ENCODE results near the gene TAB2.
A peak's percentile ranks its signal among the peaks of the same experiment; 100 is the strongest.
"Not testable (repeated sequence)": the region's sequence is repeated elsewhere in the genome, so short reads cannot be mapped to it uniquely, and the experiment has no call there.

Gene TAB2

DNA sequence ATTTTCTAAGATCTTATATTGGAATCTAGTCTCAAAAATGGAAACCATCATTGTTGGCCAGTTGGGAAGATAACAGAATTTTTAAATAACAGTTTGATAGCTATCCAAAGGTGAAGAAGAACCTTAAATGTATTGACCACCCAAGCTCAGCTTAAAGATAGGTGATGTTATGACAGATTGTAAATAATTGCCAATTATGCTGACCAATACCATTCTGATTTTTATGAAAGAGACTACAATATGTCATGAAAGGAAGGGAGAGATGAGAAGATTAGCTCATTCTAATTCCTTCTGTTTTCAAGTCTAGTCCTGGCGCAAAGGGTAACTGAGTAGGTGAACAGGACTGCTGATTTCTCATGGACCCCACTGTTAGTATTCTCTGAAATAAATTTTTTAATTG, 5.7 kb upstream of the TAB2 start:
- ATAC-seq: no peak
- DNase-seq: no peak

DNA sequence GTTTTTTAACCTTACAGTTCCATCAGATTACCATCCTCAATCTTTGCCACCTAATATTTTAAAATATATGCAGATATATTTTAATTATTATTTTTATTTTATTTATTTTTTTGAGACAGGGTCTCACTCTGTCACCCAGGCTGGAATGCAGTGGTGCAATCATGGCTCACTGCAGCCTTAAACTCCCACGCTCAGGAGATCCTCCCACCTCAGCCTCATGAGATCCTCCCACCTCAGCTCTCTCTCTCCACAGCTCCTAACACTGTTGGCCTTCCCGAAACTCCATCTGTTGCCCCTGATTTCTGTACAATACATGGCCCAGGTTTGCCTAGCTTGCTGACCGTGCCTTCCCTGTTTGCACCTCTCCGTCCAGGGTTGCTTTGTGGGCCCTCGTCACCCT, 4.4 kb upstream of the TAB2 start:
- DNase-seq: no peak
- no peak for ATAC-seq

DNA sequence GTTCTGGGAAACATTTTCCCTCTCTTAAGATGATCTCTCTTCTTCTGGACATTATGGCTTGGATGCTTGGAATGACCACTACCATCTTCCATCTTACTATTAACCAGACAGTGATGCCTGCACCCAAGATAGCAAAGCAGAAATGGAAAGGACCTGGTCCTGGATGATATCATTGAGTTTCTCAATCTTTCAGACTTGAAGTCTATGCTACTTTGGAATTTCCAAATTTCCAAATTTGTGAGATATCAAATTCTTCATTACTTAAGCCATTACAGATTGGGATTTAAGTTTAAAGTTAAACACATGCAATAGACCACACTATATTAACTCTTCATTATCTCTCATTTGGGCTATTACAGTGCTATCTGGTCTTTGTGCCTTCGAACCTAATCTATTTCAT, 3.7 kb upstream of the TAB2 start:
- no peak for DNase-seq
- ATAC-seq: no peak

DNA sequence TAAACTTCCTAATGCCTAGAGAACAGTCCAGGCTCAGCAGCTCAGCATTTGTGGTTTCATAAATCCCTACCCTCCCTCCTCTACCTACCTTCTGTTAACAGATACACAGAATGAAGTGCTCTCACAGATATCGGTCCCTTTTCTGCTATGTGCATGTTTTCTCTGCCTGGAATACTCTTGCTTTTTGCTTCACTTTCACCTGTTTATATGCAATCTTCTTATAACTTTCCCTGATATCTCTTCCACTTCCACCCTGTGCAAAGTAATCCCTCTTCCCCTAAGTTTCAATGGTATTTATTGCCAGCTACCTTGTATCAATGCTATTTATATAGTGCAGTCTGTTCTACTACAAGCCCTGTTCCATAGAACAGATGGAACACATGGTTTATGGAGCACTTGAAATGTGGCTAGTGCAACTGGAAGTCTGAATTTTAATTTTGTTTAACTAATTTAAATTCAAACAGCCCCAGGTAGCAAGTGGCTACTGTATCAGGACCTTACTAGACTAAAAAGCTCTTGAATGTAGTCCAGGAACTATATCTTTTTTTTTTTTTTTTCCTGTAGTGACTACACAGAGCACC, 3.1 kb upstream of the TAB2 start:
- no peak for DNase-seq
- no peak for ATAC-seq

DNA sequence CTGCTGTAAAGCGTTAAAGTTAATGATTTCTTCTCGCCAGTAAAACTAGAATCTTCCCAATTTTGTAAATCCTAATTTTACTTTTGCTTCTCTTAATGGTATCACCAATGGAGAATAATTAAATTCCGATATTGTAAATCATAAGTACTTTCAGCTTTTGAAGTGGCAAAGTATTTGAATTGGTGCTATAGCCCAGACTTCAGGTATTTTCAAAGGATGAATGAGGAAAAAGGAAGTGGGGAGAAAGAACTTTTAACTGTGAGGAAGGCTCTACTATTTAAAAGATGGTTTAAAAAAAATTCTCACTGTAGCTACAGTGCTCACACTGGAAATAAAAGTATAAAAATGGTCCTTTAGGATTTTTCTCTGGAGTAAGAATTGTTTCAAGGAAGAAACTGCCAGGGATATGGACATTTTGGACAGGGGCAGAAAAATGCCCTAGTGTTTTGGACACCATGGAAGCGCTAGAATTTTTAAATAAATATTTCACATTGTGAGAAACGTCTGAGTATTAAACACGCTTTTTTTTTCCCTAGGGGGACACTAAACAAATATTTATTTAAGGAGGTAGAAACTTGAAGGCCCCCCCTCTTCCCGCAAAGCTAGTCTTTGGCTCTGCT, 1.3 kb upstream of the TAB2 start:
- ATAC-seq (no peak), DNase-seq (no peak)

DNA sequence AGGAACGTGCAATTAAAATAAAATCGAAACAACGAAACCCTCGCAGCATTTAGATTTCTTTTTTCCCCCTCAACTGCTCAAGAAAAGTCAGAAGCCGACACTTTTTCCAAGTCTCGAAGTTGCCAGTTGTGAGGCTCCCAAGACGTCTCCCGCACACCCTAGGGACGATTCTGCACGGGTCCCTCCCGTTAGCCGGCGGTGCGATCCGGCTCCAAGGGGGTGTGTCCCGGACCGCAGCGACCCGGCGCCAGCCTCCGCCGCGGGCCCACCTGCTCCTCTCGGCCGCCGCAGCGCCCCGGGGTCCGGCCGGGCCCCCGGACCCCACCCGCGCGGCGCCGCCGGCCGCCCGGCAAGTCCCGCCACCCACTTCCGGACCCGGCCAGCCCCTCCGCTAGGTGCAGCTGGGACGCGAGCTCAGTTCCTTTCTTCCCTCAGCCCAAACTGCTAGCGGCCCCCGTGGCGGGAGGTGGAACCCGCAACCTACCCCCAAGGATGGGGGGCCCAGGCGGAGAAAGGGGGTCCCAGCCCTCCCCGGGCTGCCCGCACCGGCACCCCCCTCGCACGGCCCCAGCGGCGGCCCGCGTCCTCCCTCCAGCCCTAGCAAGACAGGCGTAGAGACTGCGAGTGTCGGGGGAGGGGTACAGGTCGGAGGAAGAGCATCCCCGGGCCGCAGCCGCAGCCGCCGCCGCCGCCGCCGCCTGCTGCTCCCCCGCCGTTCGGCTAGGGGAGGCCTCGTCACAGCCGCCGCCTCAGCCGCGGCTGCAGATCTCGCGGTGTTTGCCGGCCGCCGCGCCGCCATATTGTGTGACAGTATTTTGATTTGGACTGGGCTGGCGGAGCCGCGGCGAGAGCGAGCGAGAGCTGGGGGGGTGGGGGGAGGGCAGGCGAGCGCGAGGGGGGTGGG, 520 bp upstream of the TAB2 start:
- ATAC-seq (peak; percentile 71), DNase-seq (peak; percentile 87)

DNA sequence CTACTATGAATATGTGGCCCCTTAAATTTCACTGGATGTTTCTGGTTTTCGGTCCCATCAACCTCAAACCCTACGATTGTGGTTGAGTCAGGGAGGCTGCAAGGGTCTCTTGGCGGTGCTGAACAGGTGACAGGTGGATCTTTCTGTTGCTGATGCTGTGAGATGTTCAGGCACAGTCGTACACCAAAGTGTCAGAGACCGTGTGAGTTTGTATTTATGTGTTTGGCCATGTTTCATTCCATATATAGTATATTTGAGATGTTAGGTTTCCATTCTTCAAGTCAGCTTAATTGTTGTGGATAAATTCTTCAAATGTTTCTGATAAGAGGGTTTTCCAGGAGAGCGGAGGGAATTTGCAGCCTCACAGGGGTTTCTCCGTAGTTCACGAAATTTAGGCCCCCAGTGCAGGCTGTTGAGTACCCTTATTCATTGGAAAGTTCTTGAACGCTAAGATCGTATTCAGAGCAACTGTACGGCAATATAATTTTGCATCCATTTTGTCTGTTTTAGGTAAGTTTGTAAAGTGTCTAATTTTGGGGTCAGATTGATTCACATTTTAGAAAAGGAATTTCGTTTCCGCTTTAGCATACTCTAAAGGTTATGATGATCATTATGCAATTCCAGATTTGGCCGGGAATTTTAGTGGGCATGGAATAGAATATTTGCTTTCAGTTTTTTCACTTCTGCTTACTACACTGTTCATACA, 1.2 kb downstream of the TAB2 start:
- ATAC-seq (peak; percentile 47), DNase-seq (no peak)

DNA sequence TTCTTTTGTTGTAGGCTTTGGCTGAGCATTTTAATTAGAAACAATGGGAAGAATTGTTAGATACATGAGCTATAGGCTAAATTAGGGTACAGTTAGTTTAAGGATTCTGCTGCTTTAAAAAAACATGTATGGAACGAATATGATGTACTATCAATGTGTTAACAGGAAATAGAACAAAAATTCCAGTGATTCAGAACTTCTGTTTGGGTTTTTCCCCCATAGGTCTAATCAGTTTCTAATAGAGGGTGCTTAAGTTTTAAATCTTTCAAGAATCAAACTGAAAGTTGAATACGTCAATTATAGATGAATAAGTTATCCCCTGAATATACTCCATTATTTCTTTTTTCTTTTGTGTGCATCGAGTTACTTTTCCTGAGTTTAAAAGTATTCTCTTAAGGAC, 1.9 kb downstream of the TAB2 start:
- peak; percentile 16 for ATAC-seq
- DNase-seq: no peak

DNA sequence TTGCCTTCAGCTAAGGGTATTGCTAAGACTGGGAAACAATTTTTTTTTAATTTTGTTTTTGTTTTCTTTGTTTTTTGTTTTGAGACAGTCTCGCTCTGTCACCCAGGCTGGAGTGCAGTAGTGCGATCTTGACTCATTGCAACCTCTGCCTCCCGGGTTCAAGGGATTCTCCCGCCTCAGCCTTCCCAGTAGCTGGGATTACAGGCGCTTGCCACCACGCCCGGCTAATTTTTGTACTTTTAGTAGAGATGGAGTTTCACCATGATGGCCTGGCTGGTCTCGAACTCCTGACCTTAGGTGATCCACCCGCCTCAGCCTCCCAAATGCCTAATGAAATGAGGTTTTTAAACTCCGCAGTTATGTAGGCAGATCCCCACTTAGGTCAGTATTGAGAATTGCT, 2.5 kb downstream of the TAB2 start:
- peak; percentile 38 for DNase-seq
- not testable (repeated sequence) for ATAC-seq

DNA sequence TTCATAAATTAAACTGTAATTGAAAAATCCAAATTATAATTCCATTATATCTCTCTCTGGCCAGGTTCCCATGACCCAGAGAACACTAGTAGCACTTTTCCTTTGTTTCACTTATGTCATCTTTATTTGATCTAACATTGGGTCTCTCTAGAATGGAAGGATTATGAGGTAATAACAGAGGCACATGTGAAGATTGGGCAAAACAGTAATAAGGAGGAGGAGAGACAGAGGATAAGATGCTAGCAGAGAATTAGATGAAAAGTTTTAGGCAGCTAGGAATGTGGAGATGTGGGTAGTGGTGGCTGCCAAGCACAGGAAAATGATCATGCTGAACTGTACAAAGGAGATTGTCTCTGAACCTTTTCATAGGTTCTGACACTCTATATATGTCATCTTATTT, 3.3 kb downstream of the TAB2 start:
- ATAC-seq (no peak), DNase-seq (no peak)

DNA sequence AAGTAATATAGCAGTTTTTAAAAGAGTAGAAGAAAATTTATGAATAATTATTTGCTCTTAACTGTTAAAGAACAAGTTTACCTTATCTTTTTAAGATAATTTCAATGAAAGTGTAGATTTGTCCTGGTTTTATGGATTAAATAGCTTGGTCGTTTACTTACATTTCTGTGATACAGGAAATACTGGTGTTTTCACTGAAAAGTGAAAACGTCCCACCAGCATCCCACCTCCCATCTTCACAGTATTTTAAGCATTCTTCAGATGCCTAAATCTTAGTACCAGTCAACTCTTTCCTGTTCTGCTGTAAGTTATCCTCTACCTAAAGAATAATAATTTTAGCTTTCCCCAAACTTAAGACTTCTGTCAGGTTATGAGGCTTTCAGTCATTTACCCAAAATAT, 5.8 kb downstream of the TAB2 start:
- ATAC-seq (no peak), DNase-seq (no peak)

DNA sequence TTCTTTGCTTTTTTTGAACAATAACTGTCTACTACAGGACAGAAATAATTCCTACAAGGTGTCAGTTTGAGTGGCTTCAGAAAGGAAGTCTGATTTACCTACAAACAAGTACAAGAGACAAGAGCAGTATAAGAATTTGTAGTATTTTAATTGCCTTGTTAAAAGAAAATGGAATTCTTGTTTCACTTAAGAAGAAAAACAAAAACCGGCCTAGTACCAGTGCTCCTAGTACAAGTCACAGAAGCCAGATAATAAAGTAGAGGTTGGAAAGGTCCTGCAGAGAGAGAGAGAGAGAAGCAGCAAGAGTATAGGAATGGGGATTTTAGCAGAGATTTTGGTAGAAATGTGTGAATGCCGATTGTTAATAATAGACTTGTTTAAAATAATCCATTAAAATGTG, 6.4 kb downstream of the TAB2 start:
- no peak for ATAC-seq
- DNase-seq: no peak

DNA sequence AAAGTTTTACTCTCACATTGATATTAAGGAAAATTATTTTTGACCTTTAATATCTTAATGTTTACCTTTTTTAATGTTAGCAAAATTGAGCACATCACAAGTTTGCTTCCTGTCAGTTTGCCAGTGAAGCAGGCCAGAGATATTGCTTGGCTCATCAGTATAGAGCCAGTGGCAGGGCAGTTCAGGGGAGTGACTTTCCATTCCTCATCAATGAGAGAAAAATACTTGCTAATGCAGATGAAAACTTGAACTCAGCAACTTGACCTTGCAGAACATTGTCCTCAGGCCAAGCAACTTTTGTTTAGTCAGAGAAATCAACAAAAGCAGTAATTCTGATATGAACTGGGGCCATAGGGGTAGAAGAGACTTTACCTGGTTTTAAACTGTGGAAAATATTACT, 6.9 kb downstream of the TAB2 start:
- ATAC-seq (peak; percentile 12), DNase-seq (no peak)

DNA sequence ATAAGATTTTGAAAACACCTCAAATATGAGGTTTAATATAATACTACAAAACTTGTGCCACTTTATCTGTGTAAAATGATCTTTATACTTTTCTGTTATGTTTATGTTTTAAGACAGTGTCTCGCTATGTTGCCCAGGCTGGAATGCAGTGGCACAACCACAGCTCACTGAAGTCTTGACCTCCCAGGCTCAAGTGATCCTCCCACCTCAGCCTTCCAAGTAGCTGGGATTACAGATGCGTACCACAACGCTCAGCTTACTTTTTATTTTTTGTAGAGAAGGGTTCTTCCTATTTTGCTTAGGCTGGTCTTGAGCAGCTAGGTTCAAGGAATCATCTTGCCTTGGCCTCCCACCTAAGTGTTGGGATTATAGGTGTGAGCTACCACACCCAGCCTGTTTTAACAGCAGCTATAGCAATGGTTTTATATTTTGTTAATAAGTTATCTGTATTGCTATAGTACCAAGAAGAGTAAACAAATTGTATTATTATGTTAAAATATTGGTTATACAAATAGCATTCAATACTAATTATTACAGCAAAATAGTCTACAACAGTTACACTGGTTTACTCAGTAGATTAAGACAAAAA, 8.2 kb downstream of the TAB2 start:
- DNase-seq: no peak
- no peak for ATAC-seq

DNA sequence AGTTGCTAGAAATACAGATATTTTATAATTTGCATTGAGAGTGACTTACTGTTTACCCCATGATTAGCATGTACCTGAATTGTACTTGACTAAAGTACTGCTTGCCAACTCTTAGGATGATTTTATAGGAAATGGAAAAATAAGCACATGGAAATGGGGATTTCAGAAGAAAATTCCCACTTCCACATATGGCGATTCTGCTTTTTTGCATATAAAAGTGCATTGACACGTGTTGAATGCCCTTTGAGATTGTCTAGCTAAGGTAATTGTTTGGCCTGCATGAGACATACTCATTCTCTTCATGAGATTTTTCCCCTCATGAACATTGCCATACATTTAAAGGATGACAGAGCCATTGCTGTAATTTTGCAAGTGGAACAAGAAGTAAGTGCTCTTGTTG, 10.1 kb downstream of the TAB2 start:
- DNase-seq (no peak), ATAC-seq (no peak)

DNA sequence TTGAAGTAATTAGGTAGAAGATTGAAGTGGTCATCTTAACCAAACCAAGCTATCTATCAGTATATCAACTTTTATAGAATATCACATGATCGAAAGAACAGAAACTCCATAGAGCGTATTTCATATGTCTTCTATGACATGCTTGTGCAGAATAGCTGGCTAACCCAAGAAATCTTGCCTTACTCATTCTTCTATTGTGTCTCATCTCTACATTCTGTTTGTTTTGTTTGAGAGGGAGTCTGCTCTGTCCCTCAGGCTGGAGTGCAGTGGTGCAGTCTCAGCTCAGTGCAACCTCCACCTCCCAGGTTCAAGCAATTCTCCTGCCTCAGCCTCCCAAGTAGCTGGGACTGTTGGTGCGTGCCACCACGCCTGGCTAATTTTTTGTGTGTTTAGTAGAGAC, 10.6 kb downstream of the TAB2 start:
- DNase-seq: no peak
- peak; percentile 7 for ATAC-seq

DNA sequence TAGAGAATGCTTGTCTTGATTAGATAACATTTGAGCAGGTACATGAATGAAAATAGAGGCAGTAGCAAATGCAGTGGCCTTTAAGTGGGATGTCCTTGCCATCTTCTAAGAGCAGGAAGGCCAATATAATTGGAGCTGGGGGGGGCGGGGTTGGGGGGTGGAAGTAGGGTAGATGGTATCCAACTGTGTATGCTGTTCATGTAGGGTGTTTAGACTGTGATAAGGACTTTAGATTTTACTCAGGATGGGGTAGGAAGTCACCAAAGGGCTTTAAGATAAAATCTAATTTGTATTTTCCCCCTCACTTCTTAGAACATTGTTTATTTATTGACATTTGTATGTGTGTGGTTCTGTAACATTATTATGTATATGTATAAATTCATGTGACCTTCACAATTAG, 12.0 kb downstream of the TAB2 start:
- ATAC-seq (no peak), DNase-seq (no peak)

DNA sequence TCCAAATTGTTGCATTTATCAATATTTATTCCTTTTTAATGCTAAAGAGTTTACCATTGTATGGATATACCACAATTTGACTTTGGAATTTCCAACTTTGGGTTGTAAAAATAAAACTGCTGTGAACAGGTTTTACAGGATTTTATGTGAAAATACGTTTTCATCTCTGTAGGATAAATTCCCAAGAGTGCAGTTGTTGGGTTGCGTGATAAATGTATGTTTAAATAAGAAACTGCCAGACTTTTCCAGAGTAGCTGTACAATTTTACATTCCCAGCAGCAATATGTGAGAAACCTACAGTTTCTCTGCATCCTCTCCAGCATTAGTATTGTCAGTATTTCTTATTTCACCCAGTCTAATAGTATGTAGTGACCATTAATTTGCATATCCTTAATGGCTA, 12.6 kb downstream of the TAB2 start:
- DNase-seq (no peak), ATAC-seq (no peak)

DNA sequence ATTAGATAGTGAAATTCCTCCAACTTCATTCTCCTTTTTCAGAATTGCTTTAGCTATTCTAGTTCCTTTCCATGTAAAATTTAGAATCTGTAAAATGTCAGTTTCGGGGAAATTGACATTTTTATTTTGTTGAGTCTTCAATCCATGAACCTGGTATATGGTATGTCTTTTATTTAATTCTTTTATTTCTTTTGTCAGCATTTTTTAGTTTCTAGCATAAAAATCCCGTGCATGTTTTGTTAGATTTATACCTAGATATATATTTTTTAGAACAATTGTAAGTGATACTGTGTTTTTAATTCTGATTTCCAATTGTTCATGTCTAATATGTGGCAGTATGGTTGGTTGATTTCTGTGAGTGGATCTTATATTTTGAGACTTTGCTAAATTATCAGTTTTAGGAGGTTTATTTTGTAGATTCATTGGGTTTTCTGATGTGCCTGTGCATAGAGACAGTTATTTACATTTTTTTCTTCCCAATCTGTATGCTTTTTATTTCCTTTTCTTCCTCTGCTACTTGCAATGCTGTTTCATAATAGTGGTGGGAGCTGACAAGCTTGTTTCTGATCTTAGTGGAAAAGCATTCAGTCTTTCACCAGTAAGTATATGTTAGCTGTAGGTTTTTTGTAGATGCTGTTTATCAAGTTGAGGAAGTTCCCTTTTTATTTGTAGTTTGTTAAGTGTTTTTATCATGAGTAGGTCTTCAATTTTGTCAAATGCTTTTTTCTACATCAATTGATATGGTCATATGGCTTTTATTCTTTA, 13.7 kb downstream of the TAB2 start:
- ATAC-seq (no peak), DNase-seq (no peak)

DNA sequence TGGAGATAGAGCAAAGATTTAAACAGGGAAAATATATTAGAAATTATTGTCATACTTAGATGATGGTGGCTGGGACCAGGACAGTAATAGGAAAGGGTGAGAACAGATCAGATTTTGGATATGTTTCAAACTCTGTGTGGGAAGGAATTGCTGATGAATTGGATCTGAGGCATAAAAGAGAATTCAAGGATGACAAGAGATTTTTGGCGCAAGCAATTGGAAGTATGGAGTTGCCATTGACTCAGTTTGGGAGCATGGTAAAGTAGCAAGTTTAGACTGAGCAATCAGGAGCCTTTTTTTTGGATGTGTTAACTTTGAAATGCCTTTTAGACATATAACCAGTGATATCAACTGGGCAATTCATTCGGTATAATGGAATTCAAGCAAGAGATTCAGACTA, 14.4 kb downstream of the TAB2 start:
- no peak for ATAC-seq
- no peak for DNase-seq

DNA sequence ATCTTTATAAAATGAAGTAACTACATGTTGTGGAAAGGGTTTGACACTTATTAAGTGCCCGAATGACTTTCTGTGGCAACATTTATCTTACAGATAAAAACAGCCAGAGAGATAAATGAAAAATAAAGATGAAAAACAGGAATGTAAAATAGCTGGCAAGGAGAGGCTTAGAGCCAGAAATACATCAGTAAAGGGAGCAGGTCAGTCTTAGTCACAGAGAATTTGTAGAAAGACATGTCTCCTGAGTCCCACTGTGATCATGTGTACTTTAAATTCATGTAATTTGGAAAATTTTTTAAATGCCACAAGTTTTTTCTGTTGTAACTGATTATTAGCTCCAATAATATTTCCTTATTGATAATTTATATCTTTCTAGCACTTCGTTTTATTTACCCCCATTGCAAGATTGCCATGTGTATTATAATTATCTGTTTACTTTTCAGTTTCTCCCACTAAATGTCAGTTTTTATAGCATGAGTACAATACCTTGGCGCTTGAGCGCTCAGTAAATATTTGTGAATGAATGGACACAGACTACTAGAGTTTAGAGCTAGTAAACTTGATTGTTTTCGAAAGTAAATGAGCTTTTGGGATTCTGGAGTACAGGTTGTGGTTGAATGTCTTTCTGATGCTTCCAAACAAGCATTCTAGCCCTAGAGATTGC, 15.2 kb downstream of the TAB2 start:
- DNase-seq (no peak), ATAC-seq (no peak)

Data from stimulated activated naive CD8-positive, alpha-beta T cell treated with anti-CD3 and anti-CD28 coated beads, Interleukin-15, Interleukin-2, amounts not matched to agents 100 U/mL and 50 U/mL, for 24 hours (primary cell).